HG02938 (cell line): ENCODE results near the gene OR2D3.
"Not testable (repeated sequence)": the region's sequence is repeated elsewhere in the genome, so short reads cannot be mapped to it uniquely, and the experiment has no call there.

Experiments used
- ATAC-seq: cut with Tn5 transposase; IDR thresholded peaks from one replicate; pipeline ENCODE4 v1.9.1; 2021; ENCODE audit warnings: mild to moderate bottlenecking, moderate library complexity; ENCODE audit not compliant: unreplicated experiment

OR2D3 gene, protein sequence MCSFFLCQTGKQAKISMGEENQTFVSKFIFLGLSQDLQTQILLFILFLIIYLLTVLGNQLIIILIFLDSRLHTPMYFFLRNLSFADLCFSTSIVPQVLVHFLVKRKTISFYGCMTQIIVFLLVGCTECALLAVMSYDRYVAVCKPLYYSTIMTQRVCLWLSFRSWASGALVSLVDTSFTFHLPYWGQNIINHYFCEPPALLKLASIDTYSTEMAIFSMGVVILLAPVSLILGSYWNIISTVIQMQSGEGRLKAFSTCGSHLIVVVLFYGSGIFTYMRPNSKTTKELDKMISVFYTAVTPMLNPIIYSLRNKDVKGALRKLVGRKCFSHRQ

DNA sequence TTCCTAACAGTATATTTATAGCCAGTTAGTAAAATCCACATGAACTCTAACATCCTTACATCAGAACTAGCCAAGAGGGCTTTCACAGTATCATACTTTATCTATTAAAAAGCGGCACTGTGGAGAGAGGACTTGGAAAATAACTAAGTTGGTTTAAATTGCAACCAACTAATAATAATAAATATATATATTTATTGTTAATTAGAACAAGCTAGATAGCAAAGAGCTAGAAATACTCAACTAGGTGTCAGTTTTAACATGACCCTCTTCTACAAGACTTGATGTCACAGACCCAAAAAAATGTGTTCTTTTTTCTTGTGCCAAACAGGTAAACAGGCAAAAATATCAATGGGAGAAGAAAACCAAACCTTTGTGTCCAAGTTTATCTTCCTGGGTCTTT lies at the start of gene OR2D3:
Gene OR2D3, plus strand, starts transcription at position 301 of the 400 bp plus-strand sequence. Its CDS starts 0 bp downstream, at position 301.
- no peak for ATAC-seq

DNA sequence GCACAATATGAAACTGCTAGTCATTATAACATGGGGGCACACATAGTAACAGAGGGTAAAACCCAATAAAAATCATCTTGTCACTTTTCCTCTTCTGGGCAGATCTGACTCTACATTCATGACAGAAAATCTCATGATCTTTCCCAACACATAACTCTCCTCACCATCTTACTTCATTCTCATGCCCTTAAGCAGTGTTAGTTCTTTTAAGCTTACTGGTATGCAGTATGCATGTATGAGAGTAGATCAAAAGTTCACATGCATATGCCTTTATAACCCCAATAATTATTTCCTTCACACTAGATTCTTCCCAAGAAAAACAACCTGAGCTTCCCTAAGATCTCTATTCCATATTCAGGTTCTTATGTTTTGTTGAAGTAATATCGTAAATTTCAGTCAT lies 49.5 kb upstream of the OR2D3 start:
- no peak for ATAC-seq

DNA sequence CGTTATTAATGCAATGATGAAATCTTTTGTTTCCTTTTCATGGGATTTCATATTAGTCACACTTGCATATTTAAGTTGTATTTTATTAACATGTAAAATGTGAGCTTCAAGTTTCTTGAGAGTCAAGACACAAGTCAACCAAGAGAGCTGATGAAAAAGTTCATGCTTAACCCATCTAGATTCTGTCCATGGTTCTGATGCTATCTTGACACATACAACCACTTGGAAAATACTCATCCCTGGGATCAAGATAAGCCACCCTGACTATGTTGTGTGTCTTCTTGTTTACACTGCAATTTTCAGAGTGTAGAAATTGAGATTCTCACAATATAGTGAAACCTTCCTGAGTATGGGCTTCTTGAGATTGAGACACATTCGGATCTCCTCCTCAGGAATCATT lies 45.0 kb upstream of the OR2D3 start:
- no peak for ATAC-seq

DNA sequence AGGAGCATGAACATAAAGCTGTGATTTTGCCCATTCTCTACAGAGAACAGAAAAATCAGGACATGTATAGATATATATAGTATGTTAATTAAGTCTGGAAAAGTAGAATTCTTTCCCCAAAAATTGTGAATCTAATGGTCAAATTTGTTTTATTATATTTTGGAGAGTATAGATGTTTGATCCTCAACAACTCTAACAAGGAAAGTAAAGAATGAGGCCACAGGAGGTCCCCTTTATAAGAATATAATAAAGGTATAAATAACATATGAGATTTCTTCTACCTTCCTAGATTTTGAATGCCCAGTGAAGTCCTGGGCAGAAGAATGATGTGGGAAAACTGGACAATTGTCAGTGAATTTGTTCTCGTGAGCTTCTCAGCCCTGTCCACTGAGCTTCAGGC lies 44.5 kb upstream of the OR2D3 start, which contains the start of gene OR10A4:
Gene OR10A4, plus strand, starts transcription at position 301 of the 400 bp plus-strand sequence. Its CDS starts 23 bp downstream, at position 324.
- ATAC-seq, result no peak

DNA sequence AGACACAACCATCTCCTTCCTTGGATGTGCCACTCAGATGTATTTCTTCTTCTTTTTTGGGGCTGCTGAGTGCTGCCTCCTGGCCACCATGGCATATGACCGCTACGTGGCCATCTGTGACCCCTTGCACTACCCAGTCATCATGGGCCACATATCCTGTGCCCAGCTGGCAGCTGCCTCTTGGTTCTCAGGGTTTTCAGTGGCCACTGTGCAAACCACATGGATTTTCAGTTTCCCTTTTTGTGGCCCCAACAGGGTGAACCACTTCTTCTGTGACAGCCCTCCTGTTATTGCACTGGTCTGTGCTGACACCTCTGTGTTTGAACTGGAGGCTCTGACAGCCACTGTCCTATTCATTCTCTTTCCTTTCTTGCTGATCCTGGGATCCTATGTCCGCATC lies 43.9 kb upstream of the OR2D3 start:
- ATAC-seq, result no peak

DNA sequence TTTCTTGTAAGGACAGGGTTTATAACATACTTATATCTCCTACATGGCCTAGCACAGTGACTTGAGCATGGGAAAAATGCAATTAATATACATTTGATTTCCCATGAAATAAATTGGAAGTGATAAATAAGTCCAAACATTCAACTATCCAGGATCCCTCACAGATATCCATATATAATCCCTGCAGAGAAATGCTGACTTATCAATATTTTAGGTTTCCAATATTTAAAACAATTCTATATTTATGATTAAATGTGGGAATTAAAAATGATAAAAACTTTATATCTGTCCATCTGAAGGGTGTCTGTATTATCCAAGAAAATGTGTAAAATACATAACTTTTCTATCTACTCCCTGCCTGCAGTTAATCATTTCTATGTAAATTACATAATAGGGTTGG lies 38.1 kb upstream of the OR2D3 start:
- ATAC-seq, result no peak

DNA sequence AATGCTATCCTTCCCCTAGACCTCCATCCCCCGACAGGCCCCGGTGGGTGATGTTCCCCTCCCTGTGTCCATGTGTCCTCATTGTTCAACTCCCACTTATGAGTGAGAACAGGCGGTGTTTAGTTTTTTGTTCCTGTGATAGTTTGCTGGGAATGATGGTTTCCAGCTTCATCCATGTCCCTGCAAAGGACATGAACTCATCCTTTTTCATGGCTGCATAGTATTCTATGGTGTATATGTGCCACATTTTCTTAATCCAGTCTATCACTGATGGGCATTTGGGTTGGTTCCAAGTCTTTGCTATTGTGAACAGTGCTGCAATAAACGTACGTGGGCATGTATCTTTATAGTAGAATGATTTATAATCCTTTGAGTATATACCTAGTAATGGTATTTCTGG lies 33.1 kb upstream of the OR2D3 start:
- not testable (repeated sequence) for ATAC-seq

DNA sequence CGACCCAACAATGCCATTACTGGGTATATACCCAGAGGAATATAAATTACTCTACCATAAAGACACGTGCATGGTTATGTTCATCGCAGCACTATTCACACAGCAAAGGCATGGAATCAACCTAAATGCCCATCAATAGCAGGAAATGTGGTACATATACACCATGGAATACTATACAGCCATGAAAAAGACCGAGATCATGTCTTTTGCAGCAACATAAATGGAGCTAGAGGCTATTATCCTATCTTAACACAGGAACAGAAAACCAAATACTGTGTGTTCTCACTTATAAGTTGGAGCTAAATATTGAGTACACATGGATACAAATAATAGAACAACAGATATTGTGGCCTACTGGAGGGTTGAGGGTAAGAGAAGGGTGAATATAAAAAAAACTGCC lies 32.0 kb upstream of the OR2D3 start:
- no peak for ATAC-seq

DNA sequence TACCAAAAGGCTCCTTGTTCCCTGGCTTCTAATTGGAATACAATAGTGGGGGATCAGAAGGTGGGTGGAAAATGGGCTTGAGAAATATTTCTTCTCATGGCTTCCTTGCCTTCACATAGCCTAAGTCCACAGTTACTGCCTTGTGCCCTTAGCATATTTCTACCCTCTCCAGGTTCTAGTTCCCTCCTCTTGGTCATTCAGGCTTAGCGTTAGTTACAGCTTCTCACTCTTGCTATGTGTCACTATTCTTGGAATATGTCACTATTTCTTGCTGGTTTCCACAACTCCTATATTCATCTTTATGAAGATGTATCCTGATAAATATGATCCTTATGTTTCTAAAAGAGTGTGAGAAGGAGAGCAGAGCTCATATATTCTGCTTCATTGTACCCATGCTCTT lies 31.0 kb upstream of the OR2D3 start:
- no peak for ATAC-seq

DNA sequence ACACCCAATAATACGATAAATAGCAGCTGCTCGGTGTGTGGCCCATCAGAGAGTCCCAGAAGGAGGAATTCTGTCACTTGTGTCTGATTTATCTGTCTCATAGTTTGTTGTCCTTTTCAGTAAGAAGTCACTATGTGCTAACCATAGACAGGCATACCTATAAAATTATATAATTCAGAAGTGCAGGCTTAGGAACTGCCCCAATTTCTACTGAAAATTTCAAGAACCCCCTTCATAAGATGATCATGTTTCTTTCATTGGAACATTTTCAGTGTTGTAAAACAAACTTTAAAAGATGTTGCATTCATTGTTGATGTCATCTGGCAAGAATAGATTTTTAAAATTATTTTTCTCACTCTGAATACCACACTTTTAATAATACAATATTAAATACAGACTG lies 28.4 kb upstream of the OR2D3 start, which contains the start of gene OR2D2:
Gene OR2D2, minus strand, starts transcription at position 101 of the 400 bp plus-strand sequence. Its CDS starts 0 bp downstream, at position 101.
- ATAC-seq, result no peak

DNA sequence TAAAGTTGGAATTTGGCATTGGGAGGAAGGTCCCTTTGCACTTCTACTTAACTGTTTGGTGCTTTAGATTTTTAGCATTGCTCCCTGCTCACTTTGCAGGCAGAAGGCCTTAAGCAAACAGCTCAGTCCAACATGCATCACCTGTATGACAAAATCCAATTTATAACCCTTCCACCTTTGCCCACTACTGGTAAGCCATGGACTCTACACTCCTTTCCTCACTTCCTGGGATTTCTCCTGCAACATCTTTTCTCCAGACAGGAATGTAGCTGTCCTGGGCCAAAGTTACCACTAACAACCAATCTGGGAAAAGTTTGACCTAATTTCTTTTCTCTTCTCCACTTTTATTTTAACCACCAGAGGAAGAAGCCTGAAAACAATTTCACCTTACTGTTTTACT lies 26.7 kb upstream of the OR2D3 start:
- no peak for ATAC-seq

DNA sequence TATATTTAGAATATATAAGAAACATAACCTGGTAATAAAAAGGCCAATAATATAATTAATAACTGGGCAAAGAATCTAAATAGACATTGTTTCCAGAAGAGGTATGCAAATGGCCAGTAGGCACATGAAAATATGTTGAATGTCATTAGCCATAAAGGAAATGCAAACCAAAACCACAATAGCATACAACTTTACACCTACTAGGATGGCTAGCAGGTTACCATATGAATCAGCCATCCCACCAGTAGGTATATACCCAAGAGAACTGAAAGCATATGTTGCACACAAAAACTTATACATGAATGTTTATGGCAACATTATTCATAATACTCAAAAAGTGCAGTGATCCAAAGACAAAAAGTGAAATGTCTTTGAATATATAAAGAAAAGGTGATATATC lies 25.8 kb upstream of the OR2D3 start:
- peak; percentile 91 for ATAC-seq

DNA sequence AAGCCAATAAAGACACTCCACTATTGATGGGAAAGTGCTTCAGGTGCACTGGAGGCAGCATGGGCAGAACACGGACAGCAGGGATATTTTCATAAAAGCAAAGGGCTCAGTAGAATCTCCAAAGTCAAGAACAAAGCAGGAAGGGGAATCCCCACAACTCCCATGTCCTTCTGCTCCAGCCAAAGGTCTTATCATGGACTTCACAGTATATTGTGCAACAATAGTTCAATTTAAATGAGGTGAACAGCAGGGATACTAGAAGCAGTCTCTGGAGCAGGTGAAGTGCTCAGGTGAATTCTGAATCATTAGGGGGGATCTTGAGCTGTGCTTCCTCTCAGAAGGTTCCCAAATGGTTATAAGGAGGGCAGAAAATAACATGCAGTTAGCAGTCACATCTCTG lies 21.9 kb upstream of the OR2D3 start:
- ATAC-seq, result no peak

DNA sequence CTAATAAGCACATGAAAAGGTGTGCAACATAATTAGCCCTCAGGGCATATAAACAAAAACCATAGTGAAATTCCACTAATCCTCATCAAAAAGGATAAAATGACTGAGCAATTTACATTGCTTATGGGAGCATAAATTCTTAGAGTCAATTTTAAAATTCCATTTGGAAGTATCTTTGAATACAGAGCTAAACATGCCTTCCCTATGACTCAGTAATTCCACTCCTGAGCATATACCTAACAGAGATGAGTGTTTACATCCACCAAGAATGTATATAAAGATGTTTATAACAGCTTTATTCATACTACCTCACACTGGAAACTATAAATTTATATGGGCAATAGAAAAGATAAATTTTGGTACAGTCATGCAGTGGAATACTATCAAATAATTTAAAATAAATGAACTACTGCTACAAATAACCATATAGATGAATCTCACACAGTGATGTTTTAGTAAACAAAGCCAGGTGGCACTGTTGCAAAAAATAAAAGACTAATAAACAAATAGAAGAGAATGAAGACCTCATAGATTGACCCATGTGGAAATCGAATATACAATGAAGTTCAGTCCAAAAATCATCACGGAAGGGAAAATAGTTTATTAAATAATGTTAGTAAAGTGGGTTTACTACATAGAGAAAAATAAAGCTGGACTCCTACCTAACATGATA lies 20.3 kb upstream of the OR2D3 start:
- no peak for ATAC-seq

DNA sequence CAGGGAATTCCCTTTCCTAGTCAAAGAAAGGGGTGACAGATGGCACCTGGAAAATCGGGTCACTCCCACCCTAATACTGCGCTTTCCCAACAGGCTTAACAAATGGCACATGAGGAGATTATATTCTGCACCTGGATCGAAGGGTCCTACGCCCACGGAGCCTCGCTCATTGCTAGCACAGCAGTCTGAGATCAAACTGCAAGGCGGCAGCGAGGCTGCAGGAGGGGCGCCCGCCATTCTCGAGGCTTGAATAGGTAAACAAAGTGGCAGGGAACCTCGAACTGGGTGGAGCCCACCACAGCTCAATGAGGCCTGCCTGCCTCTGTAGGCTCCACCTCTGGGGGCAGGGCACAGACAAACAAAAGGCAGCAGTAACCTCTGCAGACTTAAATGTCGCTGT lies 16.0 kb upstream of the OR2D3 start:
- ATAC-seq, result not testable (repeated sequence)

DNA sequence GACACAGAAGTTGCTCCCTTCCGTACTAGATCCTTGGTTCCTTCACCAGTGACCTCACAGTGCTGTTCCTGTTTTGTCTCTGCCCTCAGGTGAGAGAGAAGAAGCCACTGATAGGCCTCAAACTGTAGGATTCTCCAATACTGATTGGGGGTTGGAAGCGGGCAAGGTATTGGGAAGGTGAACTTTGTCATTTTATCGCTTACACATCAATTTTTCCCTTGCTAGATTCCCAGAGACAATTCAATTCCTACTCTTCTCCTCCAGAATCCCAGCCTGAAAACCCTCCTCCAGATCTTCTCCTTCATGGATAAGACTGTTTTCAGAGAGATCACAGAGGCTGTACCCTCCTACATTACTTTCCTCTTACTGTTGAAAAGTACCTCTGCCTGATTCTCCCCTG lies 9.4 kb upstream of the OR2D3 start:
- ATAC-seq, result no peak

DNA sequence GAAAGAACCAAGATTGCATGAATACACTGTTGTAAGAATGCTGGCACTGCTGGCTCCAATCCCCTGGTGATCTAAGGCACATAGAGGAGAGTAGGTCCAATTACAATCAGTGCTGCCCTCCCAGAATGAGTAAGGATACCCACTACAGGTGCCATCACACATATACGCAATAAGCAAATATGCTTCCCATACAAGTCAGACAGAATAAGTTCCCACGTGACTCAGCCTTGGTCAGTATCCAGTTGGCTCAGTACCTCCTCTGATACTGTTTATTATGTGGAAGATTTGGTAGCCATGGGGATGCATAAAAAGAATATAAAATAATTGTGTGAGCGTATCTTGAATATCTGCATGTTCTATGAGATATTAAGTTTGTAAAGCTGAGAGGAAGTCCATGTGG lies 8.9 kb upstream of the OR2D3 start:
- no peak for ATAC-seq

DNA sequence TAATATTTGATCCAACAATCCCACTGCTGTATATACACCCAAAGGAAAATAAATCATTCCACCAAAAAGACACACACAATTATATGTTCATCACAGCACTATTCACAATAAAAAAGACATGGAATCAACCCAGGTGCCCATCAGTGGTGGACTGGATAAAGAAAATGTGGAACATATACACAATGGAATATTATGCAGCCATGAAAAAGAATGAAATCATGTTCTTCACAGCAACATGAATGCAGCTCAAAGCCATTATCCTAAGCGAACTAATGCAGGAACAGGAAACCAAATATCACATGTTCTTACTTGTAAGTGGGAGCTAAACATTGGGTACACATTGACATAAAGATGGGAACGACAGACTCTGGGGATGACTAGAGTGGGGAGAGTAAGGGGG lies 1.1 kb upstream of the OR2D3 start:
- ATAC-seq, result no peak

DNA sequence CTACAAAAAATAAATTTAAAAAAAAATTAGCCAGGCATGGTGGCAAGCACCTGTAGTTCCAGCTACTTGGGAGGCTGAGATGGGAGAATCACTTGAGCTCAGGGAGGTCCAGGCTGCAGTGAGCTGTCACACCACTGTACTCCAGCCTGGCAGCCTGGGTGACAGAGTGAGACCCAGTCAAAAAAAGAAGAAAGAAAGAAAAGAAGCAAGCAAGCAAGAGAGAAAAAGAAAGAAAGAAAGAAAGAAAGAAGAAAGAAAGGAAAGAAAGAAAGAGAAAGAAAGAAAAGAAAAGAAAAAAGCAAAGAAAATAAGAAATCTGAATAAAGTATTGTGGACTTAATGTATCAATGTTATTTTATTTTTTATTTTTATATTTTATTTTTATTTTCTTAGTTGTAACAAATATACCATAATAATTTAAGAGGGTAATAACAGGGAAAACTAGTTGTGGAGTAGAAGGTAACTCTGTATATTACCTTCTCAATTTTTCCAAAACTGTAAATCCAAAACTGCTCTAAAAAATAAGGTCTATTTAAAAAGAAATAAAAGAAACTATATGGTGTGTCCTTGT lies 4.3 kb downstream of the OR2D3 start:
- no peak for ATAC-seq

DNA sequence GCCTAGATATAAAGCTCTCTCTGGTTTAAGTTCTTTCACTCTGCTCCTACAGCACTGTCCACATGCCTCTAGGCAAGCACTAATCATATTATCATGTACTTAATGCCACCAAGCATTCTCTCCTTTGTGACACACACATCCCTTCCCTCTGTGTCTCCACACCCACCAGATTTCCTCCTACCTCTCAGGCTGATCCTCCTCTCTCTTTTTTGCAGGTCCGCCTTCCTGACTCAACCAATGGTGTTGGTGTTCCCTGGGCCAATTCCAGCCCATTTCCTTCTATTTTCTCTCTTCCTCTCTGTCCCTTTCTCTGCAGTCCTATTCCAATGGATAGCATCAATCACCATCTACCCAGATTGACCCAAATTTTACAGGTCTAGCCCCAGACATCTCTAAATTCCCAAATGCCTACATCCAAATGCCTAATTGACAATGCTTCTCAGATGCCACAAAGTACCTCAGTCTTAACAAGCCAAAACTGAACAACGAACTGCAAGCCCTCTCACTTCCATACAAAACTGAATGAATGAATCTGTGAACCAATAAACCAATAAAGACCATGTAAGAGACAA lies 4.9 kb downstream of the OR2D3 start:
- ATAC-seq, result peak; percentile 19

DNA sequence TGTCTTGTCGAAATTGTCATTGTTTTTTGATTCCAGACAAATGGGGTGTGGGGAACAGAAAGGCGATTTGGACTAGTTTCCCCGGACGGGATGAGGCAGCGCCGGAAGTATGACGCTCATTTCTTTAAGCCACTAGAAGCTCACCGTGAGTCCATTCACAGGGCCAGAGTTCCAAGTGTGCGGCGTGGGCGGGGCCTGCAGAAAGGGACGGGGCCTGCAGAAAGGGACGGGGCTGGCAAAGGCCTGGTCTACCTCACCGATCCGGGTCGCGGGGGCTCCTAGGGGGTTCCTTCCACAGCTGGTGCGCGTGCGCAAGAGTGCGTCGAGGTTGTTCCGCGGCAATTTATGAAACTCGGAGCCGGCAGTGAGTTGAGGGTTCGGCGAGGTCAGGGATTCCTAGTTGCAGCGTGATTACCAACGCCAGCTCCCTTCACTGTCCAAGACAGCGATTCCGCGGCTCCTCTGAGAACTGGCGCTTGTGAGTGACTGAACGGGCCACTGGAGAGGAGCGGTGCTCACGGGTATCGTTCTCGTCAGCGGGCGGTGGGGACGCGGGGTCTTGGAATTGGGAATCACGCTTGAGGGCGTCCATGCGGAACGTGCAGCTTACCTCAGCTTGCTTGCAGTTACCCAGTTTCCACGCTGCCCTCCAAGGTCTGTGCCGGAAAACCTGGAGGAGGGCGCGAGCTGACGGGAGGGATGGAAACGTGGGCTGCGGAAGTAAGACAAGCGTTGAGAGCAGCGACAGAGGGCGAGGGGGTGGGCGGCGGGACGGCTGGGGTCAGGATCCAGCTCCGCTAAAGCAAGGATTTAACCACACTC lies 5.6 kb downstream of the OR2D3 start, which contains the start of gene ZNF215:
Gene ZNF215, plus strand, starts transcription at position 219 of the 822 bp plus-strand sequence. CDS start 5,847 bp downstream, outside the sequence.
- peak; percentile 66 for ATAC-seq
